AG08395 (cell line): ENCODE data around the gene TMEM176A.

Experiments used
- DNase-seq: peaks from one replicate; pipeline ENCODE4 v3.0.0; 2012; ENCODE audit warnings: mixed read lengths, low spot score

Gene TMEM176A

DNA sequence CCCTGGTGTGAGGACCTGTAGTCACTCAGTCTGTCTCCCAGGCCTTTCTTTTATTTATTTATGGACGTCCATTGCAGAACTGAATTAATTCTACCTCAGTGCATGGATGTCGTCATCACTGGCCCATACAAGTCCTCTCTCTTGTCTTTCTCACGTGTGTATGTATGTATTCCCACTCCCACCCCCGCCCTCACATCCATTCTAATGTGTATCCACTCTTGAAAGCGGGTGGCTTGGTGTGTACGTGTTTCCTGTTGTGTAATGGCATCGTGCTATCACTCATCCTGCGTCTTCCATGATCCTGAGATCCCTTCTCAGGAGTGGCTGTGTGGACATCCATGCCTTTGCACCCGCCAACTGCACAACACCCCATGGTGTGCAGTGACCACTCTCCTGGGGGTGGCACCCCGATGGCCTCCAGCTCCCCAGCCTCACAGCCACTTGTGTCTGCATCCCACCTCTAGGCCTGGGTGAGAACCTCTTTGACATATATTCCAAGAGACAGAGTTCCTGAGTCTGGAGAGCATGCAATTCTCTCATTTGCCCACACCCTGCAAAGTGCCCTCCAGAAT is 48.7 kb downstream of the TMEM176A start:
- no peak for DNase-seq

- no peak for DNase-seq
These were observed 49.7 kb downstream of the TMEM176A start for GRCh38 chr7:150850273-150850672.

- DNase-seq = no peak
These were observed 51.2 kb downstream of the TMEM176A start for GRCh38 chr7:150851492-150852370.

- DNase-seq = no peak
These were observed 51.9 kb downstream of the TMEM176A start, which contains the start of gene AOC1 for GRCh38 chr7:150852371-150852905. TSS of gene AOC1 (plus strand) at chr7:150852517. CDS start at chr7:150856471, 3,954 bp downstream.

- no peak for DNase-seq
These were observed 53.8 kb downstream of the TMEM176A start for GRCh38 chr7:150854066-150855000.
